Central memory CD4-positive, alpha-beta T cell (primary cell): Measurements from ENCODE around the gene NR1H3.

Experiments
- DNase-seq: peaks from one replicate; pipeline ENCODE4 v3.0.0; 2022

NR1H3 gene

DNA sequence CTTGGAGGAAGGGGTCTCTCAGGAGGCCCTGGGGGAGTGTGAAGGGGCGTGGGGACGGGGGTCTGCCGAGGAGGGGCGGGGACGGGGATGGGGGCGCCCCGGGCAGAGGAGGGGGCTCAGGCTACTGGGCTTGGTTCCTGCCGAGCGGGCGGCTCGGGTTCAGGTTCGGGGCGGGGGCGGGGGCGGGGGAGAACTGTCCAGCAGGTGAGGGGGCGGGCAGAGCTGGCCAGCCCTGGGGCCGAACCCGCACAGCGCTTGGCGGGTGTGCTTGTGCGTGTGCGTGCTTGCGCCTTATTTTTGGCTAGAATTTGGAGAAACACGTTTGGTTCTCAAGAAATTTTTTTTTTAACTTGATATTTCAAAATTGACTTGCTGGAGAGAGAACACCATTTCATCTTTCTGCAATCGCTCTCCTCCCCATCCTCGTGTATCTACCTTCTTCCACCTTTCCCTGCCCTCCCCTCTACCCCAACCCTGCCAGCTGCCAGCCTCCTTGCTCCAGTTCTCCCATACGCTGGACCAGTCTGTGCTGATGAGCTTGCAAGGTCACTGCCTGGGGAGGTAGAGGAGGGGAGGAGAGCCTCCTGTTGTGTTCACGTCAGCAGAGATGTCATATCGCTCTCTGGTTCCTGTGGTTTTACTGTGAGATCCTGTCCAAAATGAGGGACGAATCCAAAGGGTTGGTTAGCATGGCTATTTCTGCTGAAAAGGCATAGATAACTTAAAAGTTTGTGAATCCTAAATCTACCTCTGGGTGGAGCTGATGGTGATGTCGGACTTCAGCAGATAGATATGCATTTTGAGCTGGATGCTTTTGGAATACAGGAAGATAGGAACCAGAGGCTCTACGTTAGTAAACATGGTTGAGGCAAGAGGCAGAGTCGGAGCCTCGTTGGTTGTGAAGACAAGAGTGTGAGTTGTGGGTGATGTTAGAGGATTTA, 12.8 kb downstream of the NR1H3 start:
- peak; percentile 42 for DNase-seq

DNA sequence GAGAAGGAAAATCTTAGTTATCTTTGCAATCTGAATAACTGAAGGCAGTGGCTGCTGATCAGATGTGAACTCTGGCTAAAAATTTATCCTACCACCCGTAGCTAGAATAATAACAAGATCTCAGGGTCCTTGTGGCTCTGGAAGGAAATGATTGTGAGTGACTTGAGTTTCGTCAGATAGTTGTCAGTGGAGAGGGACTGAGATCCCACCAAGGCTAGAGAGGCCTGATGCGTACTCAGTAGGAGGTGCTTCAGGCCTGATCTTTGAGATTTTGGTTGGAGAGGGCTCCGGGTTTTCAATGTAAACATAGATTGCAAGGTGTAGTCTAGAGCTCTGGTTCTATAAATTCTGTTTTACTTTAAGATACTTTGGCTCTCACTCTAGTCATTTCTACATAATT, 13.5 kb downstream of the NR1H3 start:
- DNase-seq: no peak

GRCh38 chr11:47271961-47272661, 14.3 kb downstream of the NR1H3 start:
- no peak for DNase-seq

DNA sequence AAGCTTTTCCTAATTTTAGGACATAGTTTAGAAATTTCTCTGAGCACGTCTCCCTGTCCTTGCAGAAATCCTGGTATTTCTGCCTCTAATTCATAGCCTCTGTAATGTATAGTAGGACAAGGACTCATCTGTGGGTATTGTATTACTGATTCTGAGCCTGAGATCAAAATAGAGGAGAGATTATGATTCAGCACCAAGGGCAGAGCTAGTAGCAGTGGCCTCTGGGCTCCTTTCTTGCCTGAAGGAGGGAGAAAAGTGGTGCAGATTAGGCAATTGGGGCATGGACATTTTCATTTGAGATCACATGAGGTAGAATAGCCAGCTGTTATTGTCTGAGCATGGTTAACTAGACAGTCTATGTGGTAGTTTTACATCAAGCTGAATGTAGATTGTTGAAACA, 14.9 kb downstream of the NR1H3 start:
- no peak for DNase-seq

DNA sequence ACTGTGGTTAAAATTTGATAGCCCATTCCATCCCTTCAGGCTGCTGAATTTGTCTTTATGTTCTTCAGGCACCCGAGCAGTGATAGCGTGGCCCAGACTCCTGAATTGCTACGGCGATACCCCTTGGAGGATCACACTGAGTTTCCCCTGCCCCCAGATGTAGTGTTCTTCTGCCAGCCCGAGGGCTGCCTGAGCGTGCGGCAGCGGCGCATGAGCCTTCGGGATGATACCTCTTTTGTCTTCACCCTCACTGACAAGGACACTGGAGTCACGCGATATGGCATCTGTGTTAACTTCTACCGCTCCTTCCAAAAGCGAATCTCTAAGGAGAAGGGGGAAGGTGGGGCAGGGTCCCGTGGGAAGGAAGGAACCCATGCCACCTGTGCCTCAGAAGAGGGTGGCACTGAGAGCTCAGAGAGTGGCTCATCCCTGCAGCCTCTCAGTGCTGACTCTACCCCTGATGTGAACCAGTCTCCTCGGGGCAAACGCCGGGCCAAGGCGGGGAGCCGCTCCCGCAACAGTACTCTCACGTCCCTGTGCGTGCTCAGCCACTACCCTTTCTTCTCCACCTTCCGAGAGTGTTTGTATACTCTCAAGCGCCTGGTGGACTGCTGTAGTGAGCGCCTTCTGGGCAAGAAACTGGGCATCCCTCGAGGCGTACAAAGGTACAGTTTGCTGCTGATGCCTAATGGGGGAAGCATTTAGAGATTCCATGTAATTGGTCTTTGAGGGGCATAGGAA, 16.9 kb downstream of the NR1H3 start:
- DNase-seq: no peak

DNA sequence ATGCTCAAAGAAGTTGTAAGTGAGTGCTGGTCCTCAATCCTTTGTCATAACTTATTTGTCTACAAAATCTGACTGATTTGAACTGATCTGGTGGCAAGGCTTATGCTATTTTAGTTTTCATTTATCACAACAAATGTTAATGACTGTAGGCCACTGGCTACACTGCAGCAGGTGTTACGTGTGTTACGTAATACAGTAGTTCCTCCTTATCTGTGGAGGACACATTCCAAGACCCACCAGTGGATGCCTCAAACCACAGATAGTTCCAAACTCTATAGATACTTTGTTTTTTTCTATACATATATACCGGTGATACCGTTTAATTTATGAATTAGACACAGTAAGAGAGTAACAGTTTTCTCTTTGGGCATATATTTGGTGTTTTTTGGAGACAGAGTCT, 19.1 kb downstream of the NR1H3 start:
- no peak for DNase-seq

DNA sequence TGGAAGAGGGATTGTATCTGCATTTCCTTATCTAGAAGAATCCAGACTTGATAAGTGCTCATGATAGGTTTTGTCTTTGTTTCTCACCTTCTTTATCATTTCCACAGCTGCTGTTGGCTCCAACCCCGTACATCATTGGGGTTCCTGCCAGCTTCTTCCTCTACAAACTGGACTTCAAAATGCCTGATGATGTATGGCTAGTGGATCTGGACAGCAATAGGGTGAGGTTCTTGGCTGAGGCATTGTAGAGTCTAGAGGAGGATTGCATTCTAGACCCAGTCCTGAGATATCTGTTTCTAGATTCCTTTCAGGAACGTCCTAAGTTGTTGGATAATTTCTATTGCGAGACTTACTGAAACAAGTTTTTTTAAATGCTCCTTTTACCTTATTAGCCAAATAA, 20.3 kb downstream of the NR1H3 start:
- DNase-seq: no peak

DNA sequence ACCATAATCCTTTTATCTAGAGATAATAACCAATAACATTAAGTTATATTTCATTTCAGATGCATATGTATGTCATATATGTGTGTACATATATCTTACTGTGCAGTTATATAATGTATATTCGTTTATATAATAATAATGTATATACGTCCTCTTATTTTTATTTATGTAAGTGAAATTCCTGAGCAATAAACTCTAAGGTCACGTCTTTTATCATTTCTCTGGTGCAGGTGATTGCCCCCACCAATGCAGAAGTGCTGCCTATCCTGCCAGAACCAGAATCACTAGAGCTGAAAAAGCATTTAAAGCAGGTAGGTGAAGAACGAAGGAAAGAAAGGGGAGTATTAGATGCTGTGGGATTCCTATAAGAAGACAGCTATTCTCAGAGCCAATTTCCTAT, 21.0 kb downstream of the NR1H3 start:
- no peak for DNase-seq

- DNase-seq: no peak
Observed at GRCh38 chr11:47280099-47280498, 22.3 kb downstream of the NR1H3 start.

GRCh38 chr11:47280860-47281259, 23.1 kb downstream of the NR1H3 start:
- no peak for DNase-seq

GRCh38 chr11:47282462-47282861, 24.7 kb downstream of the NR1H3 start:
- no peak for DNase-seq

GRCh38 chr11:47284151-47284550, 26.4 kb downstream of the NR1H3 start:
- no peak for DNase-seq

GRCh38 chr11:47285969-47286770, 28.4 kb downstream of the NR1H3 start:
- no peak for DNase-seq

DNA sequence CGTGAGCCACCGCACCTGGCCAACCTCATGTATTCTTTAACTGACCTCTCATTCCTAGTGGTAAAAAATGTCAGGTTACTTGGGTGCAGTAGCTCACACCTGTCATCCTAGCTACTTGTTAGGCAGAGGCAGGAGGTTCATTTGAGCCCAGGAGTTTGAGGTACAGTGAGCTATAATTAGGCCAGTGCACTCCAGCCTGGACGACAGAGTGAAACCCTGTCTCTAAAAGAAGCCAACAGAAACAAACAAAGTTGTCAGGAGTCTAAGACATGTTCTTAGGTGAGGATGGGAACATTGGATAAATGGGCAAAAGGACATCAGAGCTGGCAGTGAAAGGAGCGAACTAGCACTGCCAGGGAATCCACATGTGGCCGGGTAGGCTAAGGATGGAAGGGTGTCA, 30.3 kb downstream of the NR1H3 start:
- no peak for DNase-seq

- no peak for DNase-seq
Observed at GRCh38 chr11:47289856-47290255, 32.1 kb downstream of the NR1H3 start.

- DNase-seq: no peak
Observed at GRCh38 chr11:47295385-47295784, 37.6 kb downstream of the NR1H3 start.

- no peak for DNase-seq
Observed at GRCh38 chr11:47296045-47296444, 38.2 kb downstream of the NR1H3 start.

- DNase-seq: no peak
Observed at GRCh38 chr11:47299078-47299477, 41.3 kb downstream of the NR1H3 start.

DNA sequence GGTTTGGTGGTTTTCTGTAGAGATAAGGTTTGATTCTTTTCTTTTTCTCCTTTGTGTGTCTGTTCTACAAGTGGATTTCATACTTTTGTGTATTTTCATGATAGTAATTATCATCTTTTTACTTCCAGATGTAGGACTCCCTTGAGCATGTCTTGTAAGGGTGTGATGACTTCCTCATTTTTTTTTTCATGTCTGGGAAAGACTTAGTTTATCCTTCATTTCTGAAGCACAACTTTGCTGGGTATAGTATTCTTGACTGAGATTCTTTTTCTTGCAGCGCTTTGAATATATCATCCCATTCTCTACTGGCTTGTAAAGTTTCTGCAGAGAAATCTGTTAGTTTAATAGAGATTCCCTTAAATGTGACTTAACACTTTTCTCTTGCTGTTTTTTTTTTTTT, 45.1 kb downstream of the NR1H3 start:
- DNase-seq: no peak

DNA sequence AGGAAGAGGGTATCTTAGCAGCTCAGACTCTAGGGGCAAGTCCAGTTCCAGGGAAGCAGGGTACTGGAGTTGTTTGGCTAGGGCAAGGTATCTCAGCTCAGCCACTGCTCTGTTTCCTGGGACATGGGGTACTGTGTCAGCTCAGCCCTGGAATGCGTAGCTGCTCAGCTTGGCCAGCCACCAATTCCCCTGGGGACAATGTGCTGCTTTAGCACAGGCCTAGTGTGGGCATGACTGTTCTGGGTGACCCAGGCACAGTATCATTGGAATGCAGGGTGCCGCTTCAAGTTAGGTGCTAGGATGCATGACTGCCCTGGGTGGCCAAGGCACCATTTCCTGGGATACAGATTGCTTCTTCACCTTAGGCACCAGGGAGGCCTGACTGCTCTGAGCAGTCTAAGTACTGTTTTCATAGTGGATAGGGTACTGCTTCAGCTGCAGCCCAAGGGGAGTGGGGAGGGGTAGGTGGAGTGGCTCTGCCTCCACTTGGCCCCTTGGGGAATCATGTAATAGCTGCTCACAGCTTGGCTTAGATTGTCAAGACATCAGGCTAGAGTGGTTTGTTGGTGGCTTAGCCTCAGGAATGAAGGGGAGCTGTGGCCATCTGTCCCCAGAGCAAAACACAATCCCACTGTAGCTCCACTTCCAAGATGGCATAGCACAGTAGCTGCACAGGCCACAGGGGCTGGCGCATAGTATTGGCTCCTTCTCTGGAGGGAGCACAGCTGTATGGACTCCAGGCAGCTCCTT, 48.1 kb downstream of the NR1H3 start:
- no peak for DNase-seq

GRCh38 chr11:47306484-47306844, 48.7 kb downstream of the NR1H3 start:
- no peak for DNase-seq
